NK-92 treated with Interleukin-12 subunit alpha and Interleukin-12 subunit beta, amount 100 ng/mL, for 24 hours (cell line): Measurements from ENCODE around the gene FSTL4.

Experiments
- DNase-seq: peaks from one replicate; lab custom pipeline; 2025; lab: John Stamatoyannopoulos, UW

The FSTL4 gene

DNA sequence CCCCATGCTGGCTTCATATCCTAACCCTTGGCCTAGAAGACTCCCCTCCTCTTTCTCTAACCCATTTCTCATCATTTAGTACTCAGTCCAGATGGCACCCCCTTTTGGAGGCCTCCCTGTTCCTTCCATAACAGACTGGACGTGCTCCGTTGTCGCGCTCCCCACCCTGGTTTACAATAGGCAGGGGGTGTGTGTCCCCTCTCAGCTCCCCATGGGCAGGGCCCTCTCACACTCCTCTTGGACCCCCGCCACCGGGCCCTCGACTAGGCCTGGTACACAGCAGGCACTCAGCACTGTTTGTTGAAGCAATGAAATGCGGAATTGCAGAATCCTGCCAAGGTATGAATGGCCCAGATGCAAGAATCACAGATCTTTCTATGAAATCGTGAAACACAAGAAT is 227.4 kb downstream of the FSTL4 start:
- DNase-seq, result no peak

DNA sequence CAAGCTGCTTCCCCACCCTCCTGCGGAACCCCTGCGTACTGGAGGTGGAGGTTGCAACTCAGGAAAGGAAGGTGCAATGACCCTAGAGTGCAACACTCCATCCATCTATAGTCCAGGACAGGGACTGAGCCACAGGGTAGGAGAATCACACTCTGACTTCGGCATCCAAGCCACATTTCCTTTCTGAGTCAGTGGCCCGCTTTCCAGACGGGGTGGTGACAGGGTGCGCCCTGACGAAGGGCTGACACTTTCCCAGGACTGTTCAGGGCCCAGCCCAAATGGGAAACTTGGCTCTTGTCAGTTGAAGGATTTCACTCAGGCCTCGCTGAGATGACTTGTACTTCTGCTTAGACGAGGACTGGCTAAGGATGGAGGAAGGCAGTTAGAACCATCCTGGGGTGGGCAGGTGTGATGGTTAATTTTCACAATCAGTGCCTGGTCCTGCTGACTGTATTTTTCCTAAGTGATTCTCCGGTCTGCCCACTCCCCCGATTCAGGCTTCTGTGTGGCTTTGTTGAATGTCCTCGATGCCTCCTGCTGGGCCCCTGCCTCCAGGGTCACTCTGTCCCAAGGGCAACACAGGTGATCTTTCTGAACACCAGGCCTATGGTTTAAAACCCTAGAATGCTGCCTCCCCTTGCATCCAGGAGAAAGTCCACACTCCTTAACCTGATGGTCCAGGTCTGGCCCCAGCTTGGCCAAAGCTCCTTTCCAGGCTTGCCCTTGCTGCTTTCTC is 228.1 kb downstream of the FSTL4 start:
- no peak for DNase-seq

DNA sequence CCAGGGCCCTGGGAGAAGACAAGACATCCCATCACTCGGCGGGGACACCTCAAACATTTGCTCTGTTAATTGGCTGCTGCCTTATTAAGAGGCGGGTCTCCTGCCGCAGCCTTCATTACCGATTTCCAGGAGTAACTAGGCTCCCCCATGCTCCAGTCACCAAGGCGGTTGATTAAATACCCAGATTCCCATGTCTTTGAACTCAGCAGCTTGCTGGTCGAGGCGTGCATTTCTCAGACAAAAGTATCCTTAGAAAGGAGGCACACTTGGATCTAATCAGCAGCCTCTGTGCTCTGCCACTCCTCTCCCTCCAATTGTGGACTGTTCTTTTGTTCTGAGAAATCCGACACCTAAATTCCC is 228.8 kb downstream of the FSTL4 start:
- no peak for DNase-seq

DNA sequence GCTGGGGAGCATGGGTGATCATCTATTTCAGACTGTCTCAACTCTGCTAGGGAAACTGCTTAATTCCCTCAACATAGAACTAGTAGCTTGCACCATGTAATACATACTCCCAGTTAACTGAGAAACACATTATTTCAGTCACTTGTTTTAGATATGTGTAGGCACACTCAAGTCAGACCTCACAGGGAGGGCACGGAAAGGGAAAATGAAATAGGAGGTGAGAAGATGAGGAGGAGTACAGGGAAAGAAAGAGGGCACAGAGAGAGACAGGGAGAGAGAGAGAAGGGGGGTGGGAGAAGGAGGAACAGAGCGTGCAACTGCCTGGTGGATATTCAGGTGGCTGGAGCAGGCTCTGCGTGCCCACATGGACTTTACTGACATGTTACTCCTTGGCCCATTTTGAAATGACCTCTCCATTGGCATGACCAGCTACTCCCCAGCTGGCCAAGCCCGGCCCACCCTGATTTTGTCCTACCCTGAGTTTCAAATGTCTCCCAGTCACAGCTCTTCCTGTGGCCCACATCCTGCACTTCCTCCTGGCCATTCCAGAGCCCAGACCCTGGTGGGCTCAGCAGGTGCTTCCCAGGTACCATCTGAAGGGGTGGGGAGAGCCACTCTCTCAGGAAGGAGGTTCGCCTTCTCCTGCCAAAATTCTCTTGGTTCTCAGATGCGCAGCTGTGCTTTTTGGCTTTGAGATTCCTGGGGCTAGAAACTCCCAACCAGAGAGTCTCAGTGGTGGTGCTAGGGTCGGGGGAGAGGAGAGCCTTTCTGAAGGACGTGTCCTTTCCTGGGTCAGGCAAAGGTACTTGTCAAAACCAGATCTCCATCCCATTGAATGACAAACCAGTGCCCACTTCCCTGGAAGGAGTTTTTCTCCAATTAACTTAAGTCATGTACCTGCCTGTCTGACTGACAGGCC is 229.4 kb downstream of the FSTL4 start:
- no peak for DNase-seq

DNA sequence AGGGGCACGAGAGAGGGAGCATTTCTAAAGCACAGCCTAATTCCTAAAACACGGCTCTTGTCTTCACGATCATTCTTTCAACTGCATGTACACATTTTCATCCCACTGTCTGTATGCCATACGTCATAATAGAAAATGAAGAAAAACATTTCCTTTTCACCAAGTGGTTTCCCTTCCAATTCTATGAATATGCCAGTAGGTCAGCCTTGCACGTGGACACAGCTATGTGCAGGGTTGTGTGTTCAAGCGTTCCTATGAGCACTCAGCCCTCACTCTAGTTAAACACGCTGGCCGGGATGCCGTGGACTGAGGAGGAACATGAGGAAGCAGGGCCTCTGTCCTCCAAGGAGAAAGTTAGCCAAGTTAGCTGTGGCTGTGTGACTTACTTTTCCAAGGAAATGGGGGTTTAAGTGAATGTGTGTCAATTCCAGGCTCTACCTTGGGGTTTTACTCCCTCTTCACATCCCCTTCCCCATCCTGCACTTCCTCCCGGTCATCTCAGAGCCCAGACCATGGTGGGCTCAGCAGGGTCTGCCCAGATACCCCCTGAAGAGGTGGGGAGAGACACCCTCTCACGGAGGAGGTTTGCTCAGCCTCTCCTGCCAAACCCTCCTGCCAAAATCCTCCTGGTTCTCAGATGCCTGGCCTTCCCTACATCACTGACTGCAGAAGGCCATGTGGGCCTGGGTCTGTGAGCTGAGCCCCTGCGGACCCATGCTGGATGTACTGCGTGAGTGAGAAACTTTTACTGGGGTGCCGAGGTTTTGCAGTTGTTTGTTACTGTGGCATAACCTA is 230.6 kb downstream of the FSTL4 start:
- no peak for DNase-seq

DNA sequence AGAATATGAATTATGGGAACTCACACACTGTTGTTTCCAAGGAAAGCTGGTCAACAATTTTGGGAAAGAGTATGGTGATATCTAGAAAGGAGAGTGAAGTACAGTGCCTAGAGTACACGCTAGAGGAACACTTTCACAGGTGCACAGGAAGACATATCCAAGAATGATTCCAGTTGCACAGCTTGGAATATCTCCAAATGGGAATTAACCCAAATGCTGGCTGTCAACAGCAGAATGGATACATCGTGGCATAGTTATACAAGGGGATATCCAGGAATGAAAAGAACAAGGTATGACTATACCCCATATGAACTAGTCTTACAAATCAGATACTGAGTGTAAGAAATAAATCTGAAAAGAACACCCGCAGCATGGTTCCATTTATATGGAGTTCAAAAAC is 231.3 kb downstream of the FSTL4 start:
- DNase-seq, result no peak

DNA sequence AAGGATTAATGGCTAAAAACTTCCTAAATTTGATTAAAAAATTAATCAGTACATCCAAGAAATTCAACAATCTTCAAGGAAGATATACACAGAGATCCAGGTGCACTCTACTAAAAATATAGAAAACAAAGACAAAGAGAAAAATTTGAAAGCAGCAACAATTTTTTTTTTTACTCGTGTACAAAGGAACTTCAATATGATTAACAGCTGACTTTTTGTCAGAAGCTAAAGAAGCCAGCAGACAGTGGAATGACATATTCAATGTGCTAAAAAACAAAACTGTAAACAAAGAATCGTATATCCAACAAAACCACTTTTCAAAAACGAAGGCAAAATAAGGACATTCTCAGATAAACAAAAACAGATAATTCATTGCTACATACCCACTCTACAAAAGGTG is 234.6 kb downstream of the FSTL4 start:
- DNase-seq, result no peak

DNA sequence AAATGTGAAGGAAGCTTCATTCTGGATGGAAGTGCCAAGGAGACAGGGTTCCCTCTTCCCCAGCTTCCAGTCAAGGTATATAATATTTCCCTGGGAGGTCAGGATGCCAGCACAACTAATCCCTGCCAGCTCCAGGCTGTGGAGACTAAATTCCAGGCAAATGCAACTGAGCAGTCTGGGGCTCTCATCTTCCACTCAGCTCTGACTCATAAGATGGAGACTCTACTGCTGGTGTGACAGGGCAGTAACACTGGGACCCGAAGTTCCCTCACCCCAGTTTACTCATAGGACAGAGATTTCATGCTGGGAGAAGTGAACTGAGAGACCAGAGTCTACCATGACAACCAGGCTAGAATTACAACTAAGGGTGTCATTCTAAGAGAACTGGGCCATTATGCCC is 235.4 kb downstream of the FSTL4 start:
- no peak for DNase-seq

DNA sequence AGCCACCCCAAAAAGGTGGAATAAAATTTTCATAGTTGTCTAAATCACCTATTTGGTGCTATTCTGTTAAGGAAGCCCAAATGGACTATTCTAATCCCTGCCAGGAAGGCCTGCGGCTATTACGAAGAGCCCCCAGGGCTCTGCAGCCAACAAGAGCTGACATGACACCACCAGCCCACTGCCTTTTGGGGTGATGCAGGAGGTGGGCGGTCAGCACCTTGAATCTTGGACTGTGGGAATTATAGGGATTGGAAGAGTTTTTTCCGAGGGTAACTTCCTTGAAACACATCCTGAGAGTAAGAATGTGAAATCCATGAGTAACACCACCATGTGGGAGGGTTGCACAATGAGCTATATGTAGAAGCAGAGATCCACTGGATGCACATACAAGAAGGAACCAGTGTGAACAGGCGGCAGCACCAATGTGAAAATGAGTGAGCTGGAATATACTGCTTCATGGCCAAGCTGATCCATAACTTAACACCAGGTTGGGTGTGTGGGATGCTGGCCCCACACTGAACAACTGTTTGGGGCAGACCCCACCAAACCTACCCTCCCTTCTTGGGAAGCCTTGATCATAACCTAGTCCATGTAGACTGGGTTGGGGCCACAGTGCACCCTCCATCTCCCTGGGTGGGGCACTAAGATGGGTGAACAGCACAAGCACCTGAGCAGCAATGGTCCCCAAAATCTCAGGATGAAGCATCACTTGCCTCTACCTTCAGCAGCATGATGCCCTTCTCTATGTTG is 239.0 kb downstream of the FSTL4 start:
- no peak for DNase-seq

DNA sequence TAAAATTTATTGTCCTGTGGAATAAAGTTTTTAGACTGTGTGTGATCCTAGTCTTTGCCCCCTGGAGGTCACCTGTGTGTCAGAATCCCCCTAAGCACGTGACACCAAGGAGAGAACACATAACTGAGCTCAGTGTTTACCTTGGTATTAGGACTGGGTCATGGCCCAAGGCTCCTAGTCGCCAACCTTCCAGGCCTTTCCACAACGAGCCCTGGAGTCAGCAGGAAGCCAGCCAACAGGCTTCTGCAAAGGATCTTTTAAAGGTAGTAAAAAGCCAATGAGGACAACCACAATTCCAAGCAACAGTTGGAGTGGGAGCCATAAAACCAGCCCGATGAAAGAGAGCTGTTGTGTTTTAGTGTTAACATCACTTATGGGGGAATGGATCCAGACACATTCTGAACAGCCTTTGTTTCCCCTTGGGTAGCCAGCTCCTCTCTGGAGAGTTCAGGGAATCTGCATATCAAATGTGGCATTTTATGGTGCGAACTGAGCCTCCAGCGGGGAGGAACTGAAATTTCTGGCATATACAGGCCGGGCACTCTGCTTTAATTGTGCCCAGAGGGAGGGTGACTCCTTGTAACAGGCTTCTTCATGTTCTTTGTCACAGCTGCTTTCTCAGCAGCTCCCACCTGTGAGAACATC is 239.9 kb downstream of the FSTL4 start:
- no peak for DNase-seq

DNA sequence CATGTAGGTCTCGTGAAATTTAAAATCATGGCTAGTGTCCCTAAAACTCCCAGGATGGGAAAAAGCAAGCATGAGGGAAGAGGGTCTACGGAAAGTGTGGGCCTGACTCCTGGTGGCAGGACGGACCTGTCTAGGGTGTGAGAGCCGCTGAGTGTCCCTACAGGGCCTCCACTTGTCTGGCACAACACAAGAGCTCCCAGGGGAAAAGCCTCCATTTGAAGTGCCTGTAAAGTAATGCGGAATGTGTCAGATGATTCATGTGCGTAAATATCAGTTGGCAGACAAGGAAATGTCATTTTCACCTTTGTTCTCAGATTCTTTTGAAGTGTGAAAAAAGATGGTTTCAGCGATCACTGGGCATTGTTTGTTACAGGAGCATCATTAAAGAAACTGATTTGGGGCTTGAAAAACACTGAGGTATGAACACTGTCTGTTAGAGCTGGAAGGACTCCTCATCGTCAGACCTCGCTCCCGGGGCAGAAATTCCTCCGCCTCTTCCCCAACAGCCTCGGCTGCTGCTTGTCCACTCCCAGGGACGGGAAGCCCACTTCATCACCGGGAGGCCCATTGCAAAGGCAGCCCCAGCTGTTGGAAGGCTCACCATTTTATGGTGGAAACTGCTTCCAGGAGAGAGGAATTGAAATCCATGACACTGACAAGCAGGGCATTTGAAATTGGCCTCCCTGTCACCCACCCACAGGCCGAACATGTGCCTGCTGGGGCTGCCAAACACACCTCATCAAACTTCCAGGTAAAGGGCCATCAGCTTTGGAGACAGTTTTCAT is 240.8 kb downstream of the FSTL4 start:
- no peak for DNase-seq

DNA sequence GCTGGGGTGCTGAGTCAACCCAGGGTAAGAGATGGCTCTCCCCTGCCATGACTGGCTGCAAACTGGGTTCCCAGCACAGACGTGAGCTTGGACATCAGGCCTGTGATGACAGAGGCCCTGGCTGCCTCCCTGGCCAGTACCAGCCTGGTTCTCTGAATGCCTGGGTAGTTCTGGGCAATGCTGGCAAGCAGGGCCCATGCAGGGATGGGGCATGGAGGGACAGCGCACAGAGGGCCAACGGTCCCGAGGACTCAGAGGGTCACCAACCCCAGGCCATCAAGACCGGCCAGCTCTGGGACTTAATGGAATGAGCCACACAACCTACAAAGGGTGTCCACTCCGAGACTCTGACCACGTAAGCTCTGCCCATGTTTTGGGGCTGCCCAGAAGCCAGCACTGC is 241.4 kb downstream of the FSTL4 start:
- no peak for DNase-seq

DNA sequence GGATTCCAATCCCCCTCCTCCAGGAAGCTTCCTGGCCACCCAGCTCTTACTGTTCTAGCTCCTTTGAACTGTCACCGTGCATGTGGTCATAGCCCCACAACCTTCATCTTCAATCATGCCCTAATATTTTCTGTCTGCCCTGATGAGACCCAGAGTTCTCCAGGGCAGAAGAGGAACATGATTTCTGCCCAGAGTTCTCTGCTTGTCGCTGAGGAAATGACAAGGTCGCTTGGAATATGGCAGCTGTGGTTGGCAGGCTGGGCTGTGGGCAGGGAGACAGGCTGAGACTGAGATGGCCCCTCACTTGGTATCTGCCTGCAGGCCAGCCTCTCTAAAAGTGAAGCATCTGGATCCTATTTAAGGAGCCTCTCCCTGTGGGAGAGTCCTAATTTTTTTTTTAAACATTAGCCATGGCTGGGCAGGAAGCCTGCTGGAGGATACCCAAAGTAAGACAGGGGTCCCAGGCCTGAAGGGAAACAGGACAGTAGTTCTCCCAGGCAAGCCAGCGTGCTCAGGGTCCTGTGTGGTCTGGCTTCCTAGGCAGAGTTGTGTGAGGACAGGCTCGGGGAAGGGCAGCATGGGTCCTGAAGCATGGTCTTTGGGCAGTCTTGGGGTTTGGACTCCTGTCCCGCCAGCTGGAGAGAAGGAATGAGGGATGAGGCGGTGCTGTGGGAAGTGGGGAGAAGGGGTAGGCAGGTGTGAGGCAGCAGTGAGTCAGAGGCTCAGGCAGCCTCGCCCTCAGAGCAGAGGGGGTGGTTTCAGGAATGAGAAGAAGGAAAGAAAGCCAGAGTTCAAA is 242.1 kb downstream of the FSTL4 start:
- DNase-seq, result no peak

DNA sequence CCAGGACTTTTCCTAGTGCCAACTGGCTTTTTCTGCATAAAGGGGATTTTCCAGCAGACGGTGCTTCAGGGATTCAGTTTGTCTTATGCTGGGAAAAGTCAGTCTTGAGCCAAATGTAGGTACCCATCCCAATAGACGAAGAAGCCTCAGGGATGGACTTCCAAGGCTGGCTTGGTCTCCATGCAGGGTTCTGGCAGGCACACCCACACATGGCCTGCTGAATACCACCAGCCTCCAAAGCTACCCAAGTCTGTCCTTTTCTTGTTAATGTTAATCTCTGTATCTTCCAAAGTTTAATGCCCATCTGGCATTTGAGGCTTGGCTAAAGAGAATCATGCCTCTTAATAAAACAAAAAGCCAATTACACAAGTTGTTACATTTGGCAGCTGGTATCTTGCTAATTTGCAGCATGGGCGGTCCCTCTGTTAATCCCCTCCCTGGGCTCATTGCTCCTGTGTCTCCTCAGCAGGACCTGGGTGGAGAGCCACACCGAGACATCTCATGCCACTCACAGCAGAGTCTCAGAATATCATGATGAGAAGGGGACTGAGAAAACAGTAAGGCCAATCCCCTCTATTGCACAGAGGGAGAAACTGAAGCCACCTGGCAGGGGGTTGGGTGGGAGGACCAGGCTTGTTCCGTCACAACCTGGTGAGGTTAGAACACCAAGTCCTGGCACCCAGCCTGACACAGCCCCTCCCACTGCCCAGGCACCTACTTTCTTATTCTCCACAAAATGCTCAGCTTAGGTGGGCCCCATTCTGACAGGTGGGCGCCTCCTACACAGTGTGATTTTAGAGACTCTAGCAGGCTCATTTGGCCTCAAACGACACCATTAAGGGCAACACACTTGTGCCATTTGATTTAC is 243.2 kb downstream of the FSTL4 start:
- no peak for DNase-seq

DNA sequence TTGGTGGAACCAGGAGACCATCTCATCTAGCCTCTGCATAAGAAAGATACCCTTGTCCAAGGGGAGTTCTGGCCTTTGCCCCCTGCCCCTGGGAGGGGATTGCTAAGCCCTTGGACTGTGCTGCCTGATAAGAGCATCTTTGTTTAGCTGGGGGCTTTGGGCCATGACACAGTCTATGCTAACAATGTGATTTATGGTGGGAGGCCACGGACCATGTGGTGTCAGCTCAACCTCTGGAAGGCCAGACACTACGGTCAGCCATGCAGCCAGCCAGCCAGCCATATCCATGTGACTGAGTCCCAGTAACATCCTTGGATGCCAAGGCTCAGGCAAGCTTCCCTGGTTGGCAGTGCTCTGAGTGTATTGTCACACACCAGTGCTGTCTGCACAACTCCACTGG is 244.4 kb downstream of the FSTL4 start:
- no peak for DNase-seq

DNA sequence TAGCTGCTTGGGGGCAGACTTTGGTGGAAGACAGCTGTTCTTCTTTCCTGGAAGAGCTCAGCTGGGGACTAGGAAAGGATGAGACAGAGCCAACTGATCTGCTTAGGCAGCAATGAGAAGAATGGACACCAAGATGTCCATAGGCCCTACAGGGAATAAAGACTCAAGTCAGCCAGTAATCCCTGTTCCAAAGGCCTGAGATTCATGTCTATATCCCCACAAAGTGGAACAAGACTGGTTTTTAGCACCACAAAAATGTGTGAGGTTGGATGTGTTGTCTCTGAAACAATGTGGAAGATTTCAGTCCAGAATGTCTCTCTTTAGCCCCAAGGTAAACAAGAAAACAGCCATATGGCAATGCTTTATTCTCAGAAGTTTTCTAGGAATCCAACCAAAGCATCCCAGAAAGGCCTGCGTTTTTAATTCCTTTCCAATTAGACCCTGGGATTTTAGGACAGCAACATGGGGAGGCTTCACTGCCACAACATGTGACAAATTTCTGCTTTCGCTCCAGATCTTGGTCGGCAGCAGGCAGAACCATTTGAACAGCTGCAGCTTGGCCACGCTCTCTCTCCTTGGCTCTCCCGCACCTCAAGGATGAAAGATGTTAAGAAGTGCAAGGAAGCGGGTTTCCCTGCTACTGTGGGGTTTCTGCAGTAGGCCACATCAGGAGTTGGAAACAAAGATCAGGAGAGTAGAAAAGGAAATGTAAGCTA is 245.1 kb downstream of the FSTL4 start:
- DNase-seq, result no peak

DNA sequence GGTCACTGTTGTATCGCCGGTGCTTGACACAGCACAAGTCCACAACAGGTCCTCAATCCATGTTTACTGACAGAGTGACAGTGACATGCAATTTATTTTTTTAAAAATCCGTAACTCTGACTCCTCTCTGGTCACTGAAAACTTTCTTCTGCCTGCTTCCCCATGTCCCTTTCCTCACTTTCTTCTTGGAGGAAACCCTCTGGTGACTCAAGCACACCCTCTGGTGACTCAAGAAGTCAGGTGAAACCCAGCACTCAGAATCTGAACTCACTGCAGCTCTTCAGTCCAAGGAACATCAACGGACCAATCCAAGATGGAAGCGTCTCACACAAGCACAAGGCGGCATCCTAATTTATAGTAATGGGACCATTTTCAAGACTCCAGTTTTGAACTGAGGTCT is 245.9 kb downstream of the FSTL4 start:
- no peak for DNase-seq

DNA sequence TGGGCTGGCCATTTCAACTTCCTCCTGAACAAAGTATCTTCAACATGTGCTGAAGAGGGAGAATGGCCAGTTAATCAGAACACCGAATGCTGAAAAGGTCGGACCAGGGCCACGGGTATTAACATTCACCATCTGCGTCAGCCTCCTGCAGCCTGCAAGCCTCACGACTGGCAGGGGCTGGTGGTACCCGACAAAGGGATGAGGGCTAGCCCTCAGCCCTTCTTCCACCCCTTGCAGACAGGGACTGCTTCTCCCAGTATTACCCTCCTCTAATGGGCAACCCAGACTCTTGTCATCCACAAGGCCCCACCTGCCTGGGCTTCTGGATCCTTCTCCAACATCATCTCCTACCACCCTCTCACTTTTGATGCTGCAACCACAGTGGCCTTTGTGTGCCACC is 246.6 kb downstream of the FSTL4 start:
- no peak for DNase-seq
